CD4-positive, alpha-beta memory T cell (primary cell): ENCODE measurements around the gene ZNF860. TPM values are rescaled to one million over a fixed set of nuclear protein-coding genes. Genes with fewer than 3 reads are reported as not detected.
"Not testable (repeated sequence)": the region's sequence is repeated elsewhere in the genome, so short reads cannot be mapped to it uniquely, and the experiment has no call there.

Source experiments
- CTCF ChIA-PET: fragments of 350-600 bp; sonication (Branson Sonifier 250); formaldehyde crosslinking; loops from one replicate; lab custom pipeline; 2021; ENCODE audit warnings: inconsistent platforms; ENCODE audit not compliant: partially characterized antibody; lab: Charles Lee
- POLR2A ChIA-PET: fragments of 350-600 bp; sonication (Branson Sonifier 250); formaldehyde crosslinking; loops from one replicate; lab custom pipeline; 2021; ENCODE audit not compliant: partially characterized antibody; lab: Charles Lee
- DNase-seq, 5 donors: peaks; one replicate each; pipeline versions ENCODE4 v3.0.0 to v3.0.0-alpha.2; 2020 to 2022; ENCODE audit warnings: mixed read lengths in 1 of 5
- H3K27ac ChIP-seq: one replicate; pipeline ENCODE4 v1.7.0; 2013; ENCODE audit warnings: low read depth, low read length
- H3K27me3 ChIP-seq: 2 replicates; pipeline ENCODE4 v1.7.0; 2013; ENCODE audit warnings: mild to moderate bottlenecking, low read length, moderate library complexity; ENCODE audit not compliant: insufficient read depth
- H3K36me3 ChIP-seq: 2 replicates; pipeline ENCODE4 v1.7.0; 2013; ENCODE audit warnings: mild to moderate bottlenecking, low read length, moderate library complexity; ENCODE audit not compliant: insufficient read depth
- H3K4me1 ChIP-seq: 2 replicates; pipeline ENCODE4 v1.7.0; 2013; ENCODE audit warnings: mild to moderate bottlenecking, low read length, moderate library complexity; ENCODE audit not compliant: insufficient read depth
- H3K4me3 ChIP-seq, 2 donors: one replicate each; pipeline ENCODE4 v1.7.0; 2013; ENCODE audit warnings: low read length in 2 of 2, mild to moderate bottlenecking in 1 of 2
- H3K9me3 ChIP-seq, 2 donors: one replicate each; pipeline ENCODE4 v1.7.0; 2013; ENCODE audit warnings: low read length in 2 of 2, control low read depth in 1 of 2; ENCODE audit not compliant: control insufficient read depth in 1 of 2
- H3K27ac Mint-ChIP-seq, 7 donors: one replicate each; pipeline ENCODE4 v1.8.0; 2020 to 2021; ENCODE audit warnings: mixed read lengths in 7 of 7, mild to moderate bottlenecking in 6 of 7, inconsistent platforms in 3 of 7, moderate library complexity in 3 of 7
- H3K27me3 Mint-ChIP-seq, 2 donors: one replicate each; pipeline ENCODE4 v1.8.0; 2020 to 2021; ENCODE audit warnings: mixed read lengths in 2 of 2
- H3K36me3 Mint-ChIP-seq, 2 donors: one replicate each; pipeline ENCODE4 v1.8.0; 2020 to 2021; ENCODE audit warnings: mixed read lengths in 2 of 2, inconsistent platforms in 1 of 2, mild to moderate bottlenecking in 1 of 2
- H3K4me1 Mint-ChIP-seq, 4 donors: one replicate each; pipeline ENCODE4 v1.8.0; 2020 to 2021; ENCODE audit warnings: mixed read lengths in 4 of 4, mild to moderate bottlenecking in 1 of 4
- H3K4me3 Mint-ChIP-seq, 8 donors: one replicate each; pipeline ENCODE4 v1.8.0; 2020 to 2021; ENCODE audit warnings: mixed read lengths in 8 of 8, mild to moderate bottlenecking in 7 of 8, moderate library complexity in 6 of 8, inconsistent platforms in 3 of 8
- H3K9me3 Mint-ChIP-seq, 8 donors: one replicate each; pipeline ENCODE4 v1.8.0; 2020 to 2021; ENCODE audit warnings: mixed read lengths in 8 of 8, mild to moderate bottlenecking in 5 of 8, inconsistent platforms in 3 of 8, moderate library complexity in 1 of 8
- intact Hi-C: fragments of 100-400 bp; cut with micrococcal nuclease; formaldehyde crosslinking; loops from one replicate; pipeline ENCODE4 v1.15.1; 2023
- polyA plus RNA-seq, 2 donors: library from polyadenylated mRNA; unstranded; fragments of 300-500 nt; fragmentation: Illumina TruSeq; gene quantifications; one replicate each; pipeline ENCODE4 v1.2.3, GENCODE V29; 2021
- total RNA-seq, 2 experiments: library from RNA; stranded (reverse); gene quantifications; one replicate each; pipeline ENCODE4 v1.2.3, GENCODE V29; 2021

ZNF860 gene
- total and polyA plus RNA-seq, 4 experiments from 2014 or later: 0.07 TPM; not detected in 3

DNA sequence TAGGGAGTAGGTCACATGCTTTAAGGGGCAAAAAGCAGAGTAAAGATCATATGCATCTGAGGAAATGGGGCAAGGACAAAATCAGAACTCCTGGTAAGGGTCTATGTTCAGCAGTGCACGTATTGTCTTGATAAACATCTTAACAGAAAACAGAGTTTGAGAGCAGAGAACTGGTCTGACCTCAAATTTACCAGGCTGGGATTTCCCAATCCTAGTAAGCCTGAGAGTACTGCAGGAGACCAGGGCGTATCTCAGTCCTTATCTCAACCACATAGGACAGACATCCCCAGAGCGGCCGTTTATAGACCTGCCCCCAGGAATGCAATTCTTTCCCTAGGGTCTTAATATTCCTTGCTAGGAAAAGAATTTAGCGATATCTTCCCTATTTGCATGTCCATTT, 13.5 kb downstream of the ZNF860 start:
- H3K27me3 ChIP-seq, H3K9me3 ChIP-seq, H3K27ac ChIP-seq, H3K27ac Mint-ChIP-seq, DNase-seq, H3K36me3 Mint-ChIP-seq, H3K4me3 Mint-ChIP-seq, H3K36me3 ChIP-seq, CTCF ChIA-PET, POLR2A ChIA-PET, H3K4me1 Mint-ChIP-seq, H3K4me3 ChIP-seq, intact Hi-C loops, H3K4me1 ChIP-seq: not testable (repeated sequence)
- Mint-ChIP-seq H3K9me3 (peaks cover 0 to 24% (median 14%) of the 10 kb centered on the region in 8 donors), H3K27me3 (peaks cover 7 to 11% of the 10 kb centered on the region in 2 donors)

DNA sequence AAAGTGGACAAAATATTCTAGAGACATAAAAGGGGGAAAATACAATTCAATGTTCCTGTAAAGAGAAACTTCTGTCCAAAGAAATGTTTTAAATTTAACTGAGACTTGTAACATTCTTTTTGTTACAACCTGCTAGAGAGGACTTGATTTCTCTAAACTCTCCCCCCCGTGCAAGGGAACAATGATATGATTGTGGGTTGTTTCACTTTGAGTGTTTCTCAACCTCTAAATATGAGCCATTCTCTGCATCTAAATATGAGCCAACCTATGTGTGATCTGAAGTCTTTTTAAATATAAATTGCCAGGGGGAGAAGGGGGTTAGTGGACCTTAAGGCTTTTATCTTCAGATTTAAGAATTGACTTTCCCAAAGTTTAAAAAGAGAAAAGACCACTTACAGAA, 14.6 kb downstream of the ZNF860 start:
- Mint-ChIP-seq H3K27ac (no peak overlapping the region), H3K27me3 (peaks cover 9 to 11% of the 10 kb centered on the region in 2 donors), H3K4me3 (no peak overlapping the region), H3K9me3 (peaks cover 0 to 24% (median 14%) of the 10 kb centered on the region in 8 donors), H3K36me3 (no peaks in the 10 kb centered on the region), H3K4me1 (no peaks in the 10 kb centered on the region)
- Histone ChIP-seq H3K9me3 (no peaks in the 10 kb centered on the region), H3K4me1 (no peaks in the 10 kb centered on the region), H3K27ac (no peak overlapping the region), H3K36me3 (no peaks in the 10 kb centered on the region), H3K4me3 (no peak overlapping the region), H3K27me3 (no peaks in the 10 kb centered on the region)
- POLR2A ChIA-PET: no interaction called here
- no peak for DNase-seq
- CTCF ChIA-PET: no interaction called here
- intact Hi-C loops: no loop called here

DNA sequence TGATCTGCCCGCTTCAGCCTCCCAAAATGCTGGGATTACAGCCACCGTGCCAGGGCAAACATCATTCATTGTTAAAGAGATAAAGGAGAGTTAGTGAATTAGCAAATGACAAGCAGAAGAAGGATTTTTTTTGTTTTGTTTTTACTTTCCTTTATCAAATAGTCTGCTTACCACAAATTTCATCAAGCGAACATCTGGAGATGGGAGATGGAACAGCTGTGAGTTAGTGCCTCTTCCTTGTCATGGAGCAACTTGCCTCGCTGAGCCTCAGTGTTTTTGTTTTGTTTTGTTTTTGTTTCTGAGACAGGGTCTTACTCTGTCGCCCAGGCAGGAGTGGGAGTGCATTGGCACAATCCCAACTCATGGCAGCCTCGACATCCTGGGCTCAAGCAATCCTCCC, 15.9 kb downstream of the ZNF860 start:
- H3K4me1 ChIP-seq: no peaks in the 10 kb centered on the region
- H3K9me3 Mint-ChIP-seq: peaks cover 0 to 20% (median 10%) of the 10 kb centered on the region in 8 donors
- ChIA-PET POLR2A (no interaction called here), CTCF (no interaction called here)
- no peak overlapping the region for H3K4me3 ChIP-seq
- no peak for DNase-seq
- H3K9me3 ChIP-seq: no peaks in the 10 kb centered on the region
- no peak overlapping the region for H3K27ac Mint-ChIP-seq
- no peak overlapping the region for H3K27ac ChIP-seq
- no peaks in the 10 kb centered on the region for H3K36me3 ChIP-seq
- no peaks in the 10 kb centered on the region for H3K4me1 Mint-ChIP-seq
- H3K27me3 Mint-ChIP-seq: peaks cover 8 to 15% of the 10 kb centered on the region in 2 donors
- H3K4me3 Mint-ChIP-seq: no peak overlapping the region
- intact Hi-C loops: no loop called here
- no peaks in the 10 kb centered on the region for H3K27me3 ChIP-seq
- H3K36me3 Mint-ChIP-seq: no peaks in the 10 kb centered on the region

- H3K36me3 Mint-ChIP-seq: no peaks in the 10 kb centered on the region
- no peaks in the 10 kb centered on the region for H3K4me1 Mint-ChIP-seq
- H3K4me3 Mint-ChIP-seq: no peak overlapping the region
- intact Hi-C loops: no loop called here
- Histone ChIP-seq H3K36me3 (no peaks in the 10 kb centered on the region), H3K27me3 (no peaks in the 10 kb centered on the region), H3K4me1 (no peaks in the 10 kb centered on the region), H3K9me3 (no peaks in the 10 kb centered on the region), H3K27ac (no peak overlapping the region), H3K4me3 (no peak overlapping the region)
- H3K27ac Mint-ChIP-seq: no peak overlapping the region
- no peak for DNase-seq
- H3K9me3 Mint-ChIP-seq: peaks cover 0 to 3% (median under 1%) of the 10 kb centered on the region in 8 donors
- ChIA-PET POLR2A (no interaction called here), CTCF (interaction anchor here (1.7 kb wide), 1 partner anchor 144 kb away, joined by 4 read pairs; no protein-coding TSS in a partner anchor)
- H3K27me3 Mint-ChIP-seq: peaks cover 10 to 17% of the 10 kb centered on the region in 2 donors
These were observed 18.4 kb downstream of the ZNF860 start for GRCh38 chr3:31999907-32000439.

DNA sequence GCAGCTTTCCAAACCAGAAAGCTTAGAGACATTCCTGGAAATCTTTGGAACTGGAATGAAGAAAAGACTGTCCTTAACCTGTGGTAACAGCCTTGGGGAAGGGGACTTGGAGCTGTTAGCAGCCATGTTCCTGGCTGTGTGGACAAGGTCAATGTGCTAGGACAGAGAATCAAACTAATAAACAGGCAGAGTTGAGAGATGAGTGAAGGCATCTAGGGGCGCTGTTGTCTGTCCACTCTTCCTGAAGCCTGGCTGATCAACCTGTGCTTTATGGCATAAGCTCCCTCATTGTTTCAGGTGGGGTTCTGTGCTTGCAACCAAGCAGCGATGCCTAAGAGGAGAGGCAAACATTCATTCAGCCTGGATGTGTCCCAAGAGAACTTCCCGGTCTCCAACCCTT, 19.3 kb downstream of the ZNF860 start:
- ChIA-PET CTCF (interaction anchor here (1.7 kb wide), 1 partner anchor 143 kb away, joined by 4 read pairs; no protein-coding TSS in a partner anchor), POLR2A (no interaction called here)
- H3K27ac ChIP-seq: no peak overlapping the region
- H3K9me3 Mint-ChIP-seq: peaks cover 0 to 2% (median 0%) of the 10 kb centered on the region in 8 donors
- DNase-seq: no peak
- no peak overlapping the region for H3K4me3 Mint-ChIP-seq
- no peaks in the 10 kb centered on the region for H3K36me3 Mint-ChIP-seq
- H3K27ac Mint-ChIP-seq: peak overlapping the region in 1 of 7 donors; percentile 45
- intact Hi-C loops: no loop called here
- H3K4me3 ChIP-seq: no peak overlapping the region
- no peaks in the 10 kb centered on the region for H3K4me1 Mint-ChIP-seq
- no peaks in the 10 kb centered on the region for H3K9me3 ChIP-seq
- H3K27me3 ChIP-seq: no peaks in the 10 kb centered on the region
- no peaks in the 10 kb centered on the region for H3K36me3 ChIP-seq
- H3K4me1 ChIP-seq: no peaks in the 10 kb centered on the region
- H3K27me3 Mint-ChIP-seq: peaks cover 10 to 17% of the 10 kb centered on the region in 2 donors

- Histone ChIP-seq H3K4me3 (no peak overlapping the region), H3K27ac (no peak overlapping the region), H3K36me3 (no peaks in the 10 kb centered on the region), H3K4me1 (no peaks in the 10 kb centered on the region), H3K27me3 (no peaks in the 10 kb centered on the region), H3K9me3 (no peaks in the 10 kb centered on the region)
- intact Hi-C loops: no loop called here
- CTCF ChIA-PET: no interaction called here
- no peak overlapping the region for H3K27ac Mint-ChIP-seq
- DNase-seq: no peak
- H3K36me3 Mint-ChIP-seq: no peaks in the 10 kb centered on the region
- no peaks in the 10 kb centered on the region for H3K9me3 Mint-ChIP-seq
- H3K4me1 Mint-ChIP-seq: no peaks in the 10 kb centered on the region
- peaks cover 12 to 15% of the 10 kb centered on the region in 2 donors for H3K27me3 Mint-ChIP-seq
- POLR2A ChIA-PET: no interaction called here
- H3K4me3 Mint-ChIP-seq: no peak overlapping the region
These were observed 21.2 kb downstream of the ZNF860 start for GRCh38 chr3:32002561-32003368.

DNA sequence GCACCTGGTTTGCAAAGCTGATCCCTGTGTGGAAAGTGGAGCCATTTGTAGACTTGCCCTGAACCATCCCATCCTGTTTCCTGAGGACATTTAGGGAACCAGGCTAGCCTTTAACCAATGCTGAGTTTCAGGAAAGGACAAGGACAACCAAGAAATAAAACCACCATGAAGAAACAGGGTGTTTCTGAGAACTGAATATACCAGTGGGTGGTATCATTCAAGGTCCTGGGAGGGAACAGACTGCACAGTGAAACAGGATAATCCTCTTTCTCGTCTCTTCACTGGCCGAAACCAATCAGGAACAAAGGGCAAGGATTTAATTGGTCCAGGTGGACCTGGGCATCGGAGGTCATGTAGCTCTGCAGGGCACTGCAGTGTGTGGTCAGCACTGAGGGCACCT, 21.8 kb downstream of the ZNF860 start:
- Histone ChIP-seq H3K9me3 (no peaks in the 10 kb centered on the region), H3K27ac (no peak overlapping the region), H3K36me3 (no peaks in the 10 kb centered on the region), H3K4me3 (no peak overlapping the region), H3K27me3 (no peaks in the 10 kb centered on the region), H3K4me1 (no peaks in the 10 kb centered on the region)
- H3K4me3 Mint-ChIP-seq: no peak overlapping the region
- DNase-seq: no peak
- ChIA-PET CTCF (no interaction called here), POLR2A (no interaction called here)
- no peak overlapping the region for H3K27ac Mint-ChIP-seq
- H3K4me1 Mint-ChIP-seq: no peaks in the 10 kb centered on the region
- intact Hi-C loops: no loop called here
- H3K9me3 Mint-ChIP-seq: no peaks in the 10 kb centered on the region
- peaks cover 12 to 15% of the 10 kb centered on the region in 2 donors for H3K27me3 Mint-ChIP-seq
- H3K36me3 Mint-ChIP-seq: no peaks in the 10 kb centered on the region
